Vagina (tissue), 2 donors: Measurements from ENCODE around the gene LMOD2. TPM values are rescaled to one million over a fixed set of nuclear protein-coding genes. Genes with fewer than 3 reads are reported as not detected.

ENCODE experiments used
- DNase-seq, 2 donors: peaks; one replicate each; pipeline ENCODE4 v3.0.0-alpha.2; 2017; ENCODE audit errors: extremely low spot score in 2 of 2
- H3K27ac ChIP-seq: fragments of 200-600 bp; sonication (generic); one replicate; pipeline ENCODE4 v1.5.1; 2019
- H3K27me3 ChIP-seq: fragments of 200-600 bp; sonication (generic); one replicate; pipeline ENCODE4 v1.5.1; 2019
- H3K36me3 ChIP-seq, 2 donors: fragments of 200-600 bp; sonication (generic); one replicate each; pipeline ENCODE4 v1.5.1; 2017 to 2019
- H3K4me1 ChIP-seq: fragments of 200-600 bp; sonication (generic); one replicate; pipeline ENCODE4 v1.5.1; 2019
- H3K4me3 ChIP-seq, 2 donors: fragments of 200-600 bp; sonication (generic); 1 replicate in 1 of 2; 2 replicates in 1 of 2; pipeline ENCODE4 v1.5.1; 2016 to 2019
- H3K9me3 ChIP-seq: fragments of 200-600 bp; sonication (generic); one replicate; pipeline ENCODE4 v1.5.1; 2019
- POLR2A ChIP-seq, 2 donors: fragments of 450-650 bp; IDR thresholded peaks; one replicate each; pipeline ENCODE4 v1.6.1; 2017; ENCODE audit warnings: antibody characterized with exemption in 2 of 2, mild to moderate bottlenecking in 2 of 2, moderate library complexity in 2 of 2
- POLR2AphosphoS5 ChIP-seq, 2 donors: sonication (generic); formaldehyde crosslinking; IDR thresholded peaks; one replicate each; pipeline ENCODE4 v1.9.0; 2017; ENCODE audit warnings: antibody characterized with exemption in 2 of 2, mild to moderate bottlenecking in 2 of 2, low read depth in 1 of 2; ENCODE audit not compliant: insufficient read depth in 1 of 2
- intact Hi-C: fragments of 100-400 bp; cut with DNase I; formaldehyde crosslinking; loops from one replicate; pipeline ENCODE4 v1.15.1; 2023
- total RNA-seq: library from RNA; depleted of rRNA; stranded (reverse); fragments of >200 nt; gene quantifications from one replicate; pipeline ENCODE4 v1.2.3, GENCODE V29; 2016
- TF ChIP-seq, protein P1 (sequence below), 3 experiments: fragments of 450-650 bp in 2 of 3; fragments of 200-600 bp in 1 of 3; sonication (generic) in 1 of 3; IDR thresholded peaks; one replicate each; pipeline ENCODE4 v1.5.1; 2017 to 2019; ENCODE audit warnings: antibody characterized with exemption in 3 of 3, mild to moderate bottlenecking in 2 of 3, moderate library complexity in 2 of 3

Gene LMOD2
- total RNA-seq, 1 donor from 2014 or later: not detected

DNA sequence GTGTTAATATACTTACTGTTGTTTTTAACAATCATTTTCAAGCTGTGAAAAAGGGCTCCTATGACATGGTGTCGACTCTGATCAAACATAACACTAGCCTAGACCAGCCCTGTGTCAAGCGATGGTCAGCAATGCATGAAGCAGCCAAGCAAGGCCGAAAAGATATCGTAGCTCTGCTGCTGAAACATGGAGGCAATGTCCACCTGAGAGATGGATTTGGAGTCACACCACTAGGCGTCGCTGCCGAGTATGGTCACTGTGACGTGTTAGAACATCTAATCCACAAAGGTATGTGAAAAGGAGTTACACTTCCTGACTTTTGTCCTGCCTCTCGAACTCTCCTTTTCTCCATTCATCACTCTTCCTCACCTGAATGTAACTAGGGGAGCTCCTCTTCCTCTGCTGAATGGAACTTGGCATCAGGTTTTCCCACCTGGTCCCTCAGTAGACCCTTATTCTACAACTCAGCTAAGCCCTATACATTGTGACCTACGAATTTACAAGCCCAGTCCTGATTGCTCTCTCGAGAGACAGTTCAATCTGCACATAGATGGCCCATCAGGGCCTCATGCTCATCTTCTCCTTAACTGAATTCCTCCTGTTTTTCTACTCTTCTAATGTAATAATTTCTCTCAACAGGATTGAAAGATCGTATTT is 31.0 kb upstream of the LMOD2 start:
- intact Hi-C loops: no loop called here
- H3K27me3 ChIP-seq: no peaks in the 10 kb centered on the region
- H3K4me3 ChIP-seq: no peak overlapping the region
- H3K36me3 ChIP-seq: no peaks in the 10 kb centered on the region
- DNase-seq: no peak
- no peaks in the 10 kb centered on the region for H3K9me3 ChIP-seq
- H3K4me1 ChIP-seq: no peaks in the 10 kb centered on the region
- no peak for TF ChIP-seq POLR2A (IDR thresholded peaks at IDR 0.05)
- TF ChIP-seq POLR2AphosphoS5 (IDR thresholded peaks at IDR 0.05; ENCODE audit: insufficient read depth in 1 of 2, low read depth in 1 of 2): no peak
- TF ChIP-seq, protein P1, sequence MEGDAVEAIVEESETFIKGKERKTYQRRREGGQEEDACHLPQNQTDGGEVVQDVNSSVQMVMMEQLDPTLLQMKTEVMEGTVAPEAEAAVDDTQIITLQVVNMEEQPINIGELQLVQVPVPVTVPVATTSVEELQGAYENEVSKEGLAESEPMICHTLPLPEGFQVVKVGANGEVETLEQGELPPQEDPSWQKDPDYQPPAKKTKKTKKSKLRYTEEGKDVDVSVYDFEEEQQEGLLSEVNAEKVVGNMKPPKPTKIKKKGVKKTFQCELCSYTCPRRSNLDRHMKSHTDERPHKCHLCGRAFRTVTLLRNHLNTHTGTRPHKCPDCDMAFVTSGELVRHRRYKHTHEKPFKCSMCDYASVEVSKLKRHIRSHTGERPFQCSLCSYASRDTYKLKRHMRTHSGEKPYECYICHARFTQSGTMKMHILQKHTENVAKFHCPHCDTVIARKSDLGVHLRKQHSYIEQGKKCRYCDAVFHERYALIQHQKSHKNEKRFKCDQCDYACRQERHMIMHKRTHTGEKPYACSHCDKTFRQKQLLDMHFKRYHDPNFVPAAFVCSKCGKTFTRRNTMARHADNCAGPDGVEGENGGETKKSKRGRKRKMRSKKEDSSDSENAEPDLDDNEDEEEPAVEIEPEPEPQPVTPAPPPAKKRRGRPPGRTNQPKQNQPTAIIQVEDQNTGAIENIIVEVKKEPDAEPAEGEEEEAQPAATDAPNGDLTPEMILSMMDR (IDR thresholded peaks at IDR 0.05): no peak
- H3K27ac ChIP-seq: no peak overlapping the region

DNA sequence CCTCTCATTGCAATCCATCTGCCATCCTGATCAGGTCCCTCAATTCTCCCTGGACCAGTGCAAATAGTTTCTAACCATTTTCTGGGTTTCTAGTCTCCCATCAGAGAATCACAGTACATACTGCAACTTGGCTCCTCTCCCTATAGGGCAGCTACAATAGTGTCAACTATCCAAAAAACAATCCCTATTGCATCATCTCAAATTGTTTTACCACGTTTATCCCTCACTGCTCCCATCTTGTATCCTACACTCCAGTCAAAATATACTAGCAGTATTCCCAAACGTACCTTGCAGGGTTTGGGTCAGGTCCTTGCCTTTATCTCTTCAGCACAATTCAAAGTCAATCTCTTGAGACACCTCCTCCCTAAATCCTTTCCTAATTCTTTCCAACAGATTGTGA is 30.4 kb upstream of the LMOD2 start:
- TF ChIP-seq, protein P1 (IDR thresholded peaks at IDR 0.05): no peak
- TF ChIP-seq POLR2AphosphoS5 (IDR thresholded peaks at IDR 0.05; ENCODE audit: insufficient read depth in 1 of 2, low read depth in 1 of 2) (no peak), POLR2A (IDR thresholded peaks at IDR 0.05) (no peak)
- Histone ChIP-seq H3K27ac (no peak overlapping the region), H3K4me1 (no peaks in the 10 kb centered on the region)

DNA sequence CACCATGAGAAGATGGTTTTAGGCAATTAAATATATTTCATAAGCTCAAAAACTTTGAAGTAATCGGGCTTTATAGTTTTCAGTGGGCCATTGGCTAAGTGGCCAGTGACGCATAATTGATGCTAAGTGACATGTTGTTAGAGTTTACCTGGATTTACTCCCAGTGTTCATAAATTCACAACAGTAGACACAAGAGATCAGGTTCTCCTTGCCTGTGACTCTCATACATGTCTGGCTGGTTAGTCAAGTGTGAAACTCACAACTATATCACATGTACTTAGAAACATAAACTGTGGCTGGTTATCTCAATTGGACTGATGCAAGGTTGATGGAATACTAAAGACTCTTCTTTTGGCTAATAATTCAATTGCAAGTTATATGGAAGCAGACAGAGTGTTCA is 27.8 kb upstream of the LMOD2 start:
- Histone ChIP-seq H3K36me3 (no peaks in the 10 kb centered on the region), H3K27me3 (no peaks in the 10 kb centered on the region), H3K4me3 (no peak overlapping the region), H3K27ac (no peak overlapping the region), H3K4me1 (no peaks in the 10 kb centered on the region), H3K9me3 (no peaks in the 10 kb centered on the region)
- no peak for DNase-seq
- intact Hi-C loops: no loop called here
- TF ChIP-seq POLR2A (IDR thresholded peaks at IDR 0.05) (no peak), POLR2AphosphoS5 (IDR thresholded peaks at IDR 0.05; ENCODE audit: insufficient read depth in 1 of 2, low read depth in 1 of 2) (no peak)
- TF ChIP-seq, protein P1 (IDR thresholded peaks at IDR 0.05): no peak

More for the DNA sequence above, 30.4 kb upstream of the LMOD2 start:
- intact Hi-C loops: no loop called here
- H3K4me3 ChIP-seq: no peak overlapping the region
- H3K36me3 ChIP-seq: no peaks in the 10 kb centered on the region
- DNase-seq: no peak
- no peaks in the 10 kb centered on the region for H3K9me3 ChIP-seq
- H3K27me3 ChIP-seq: no peaks in the 10 kb centered on the region

DNA sequence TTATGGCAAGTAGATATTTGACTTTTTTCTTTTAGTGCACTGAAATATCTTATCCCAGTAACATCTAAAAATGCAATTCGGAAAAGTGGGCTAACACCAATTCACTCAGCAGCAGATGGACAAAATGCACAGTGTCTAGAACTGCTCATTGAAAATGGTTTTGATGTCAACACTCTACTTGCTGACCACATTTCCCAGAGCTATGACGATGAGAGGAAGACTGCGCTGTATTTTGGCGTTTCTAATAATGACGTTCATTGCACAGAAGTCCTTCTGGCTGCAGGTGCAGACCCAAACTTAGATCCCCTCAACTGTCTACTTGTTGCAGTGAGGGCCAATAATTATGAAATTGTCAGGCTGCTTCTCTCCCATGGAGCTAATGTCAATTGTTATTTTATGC is 26.8 kb upstream of the LMOD2 start:
- Histone ChIP-seq H3K9me3 (no peaks in the 10 kb centered on the region), H3K4me3 (no peak overlapping the region), H3K4me1 (no peaks in the 10 kb centered on the region), H3K27me3 (no peaks in the 10 kb centered on the region), H3K36me3 (no peaks in the 10 kb centered on the region), H3K27ac (no peak overlapping the region)
- TF ChIP-seq, protein P1 (IDR thresholded peaks at IDR 0.05): no peak
- TF ChIP-seq POLR2A (IDR thresholded peaks at IDR 0.05) (no peak), POLR2AphosphoS5 (IDR thresholded peaks at IDR 0.05; ENCODE audit: insufficient read depth in 1 of 2, low read depth in 1 of 2) (no peak)
- DNase-seq: no peak
- intact Hi-C loops: no loop called here

DNA sequence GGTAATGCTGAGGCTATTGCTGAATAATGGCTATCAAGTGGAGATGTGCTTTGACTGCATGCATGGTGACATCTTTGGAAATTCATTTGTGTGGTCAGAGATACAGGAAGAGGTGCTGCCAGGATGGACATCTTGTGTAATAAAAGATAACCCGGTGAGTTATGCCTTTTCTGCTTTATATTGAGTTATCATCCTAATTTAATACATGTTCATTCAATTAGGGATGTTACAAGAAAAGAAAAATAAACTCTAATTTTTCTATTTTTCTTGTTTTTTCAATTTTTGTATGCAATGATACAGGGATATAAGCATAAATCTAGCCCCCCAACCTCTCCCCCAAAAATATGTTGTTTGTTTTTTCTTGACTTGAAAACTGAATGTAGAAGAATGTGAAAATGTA is 26.4 kb upstream of the LMOD2 start:
- Histone ChIP-seq H3K27ac (no peak overlapping the region), H3K36me3 (no peaks in the 10 kb centered on the region), H3K4me3 (no peak overlapping the region), H3K4me1 (no peaks in the 10 kb centered on the region), H3K9me3 (no peaks in the 10 kb centered on the region), H3K27me3 (no peaks in the 10 kb centered on the region)
- intact Hi-C loops: no loop called here
- TF ChIP-seq, protein P1 (IDR thresholded peaks at IDR 0.05): no peak
- TF ChIP-seq POLR2A (IDR thresholded peaks at IDR 0.05) (no peak), POLR2AphosphoS5 (IDR thresholded peaks at IDR 0.05; ENCODE audit: insufficient read depth in 1 of 2, low read depth in 1 of 2) (no peak)
- DNase-seq: no peak
